Lower leg skin (tissue), 4 donors: ENCODE results near the gene KCNJ3. TPM values are rescaled to one million over a fixed set of nuclear protein-coding genes. Genes with fewer than 3 reads are reported as not detected.

Experiments used
- DNase-seq, 2 donors: peaks; one replicate each; pipeline ENCODE4 v3.0.0-alpha.2; 2019; ENCODE audit warnings: low spot score in 2 of 2
- H3K4me3 ChIP-seq: fragments of 200-600 bp; sonication (generic); 2 replicates; pipeline ENCODE4 v1.5.1; 2017; ENCODE audit warnings: mild to moderate bottlenecking, low read depth; ENCODE audit not compliant: poor library complexity, severe bottlenecking
- POLR2A ChIP-seq, 2 donors: fragments of 450-650 bp; IDR thresholded peaks; one replicate each; pipeline ENCODE4 v1.6.1; 2016 to 2017; ENCODE audit warnings: antibody characterized with exemption in 2 of 2, mild to moderate bottlenecking in 1 of 2, moderate library complexity in 1 of 2
- WGBS, 2 donors: methylation state at CpG; one replicate each; pipeline ENCODE4 v1.1.5; 2018; 5-methylcytosine and 5-hydroxymethylcytosine counted together
- intact Hi-C: fragments of 100-400 bp; cut with DNase I; formaldehyde crosslinking; loops from one replicate; pipeline ENCODE4 v1.15.0; 2023; ENCODE audit warnings: low total_unique reads
- total RNA-seq, 4 donors: library from RNA; depleted of rRNA; stranded (reverse); fragments of >200 nt; gene quantifications; one replicate each; pipeline ENCODE4 v1.1.0, GENCODE V29; 2016
- TF ChIP-seq, protein P1 (sequence below), 3 donors: fragments of 450-650 bp; IDR thresholded peaks; one replicate each; pipeline ENCODE4 v1.5.1; 2016; ENCODE audit warnings: antibody characterized with exemption in 3 of 3, mild to moderate bottlenecking in 3 of 3, moderate library complexity in 2 of 3

The KCNJ3 gene, protein sequence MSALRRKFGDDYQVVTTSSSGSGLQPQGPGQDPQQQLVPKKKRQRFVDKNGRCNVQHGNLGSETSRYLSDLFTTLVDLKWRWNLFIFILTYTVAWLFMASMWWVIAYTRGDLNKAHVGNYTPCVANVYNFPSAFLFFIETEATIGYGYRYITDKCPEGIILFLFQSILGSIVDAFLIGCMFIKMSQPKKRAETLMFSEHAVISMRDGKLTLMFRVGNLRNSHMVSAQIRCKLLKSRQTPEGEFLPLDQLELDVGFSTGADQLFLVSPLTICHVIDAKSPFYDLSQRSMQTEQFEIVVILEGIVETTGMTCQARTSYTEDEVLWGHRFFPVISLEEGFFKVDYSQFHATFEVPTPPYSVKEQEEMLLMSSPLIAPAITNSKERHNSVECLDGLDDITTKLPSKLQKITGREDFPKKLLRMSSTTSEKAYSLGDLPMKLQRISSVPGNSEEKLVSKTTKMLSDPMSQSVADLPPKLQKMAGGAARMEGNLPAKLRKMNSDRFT
- under 1 TPM in 3 of 4 donors, not detected in 1; 0.08 to 0.42 (median 0.42) TPM for total RNA-seq

DNA sequence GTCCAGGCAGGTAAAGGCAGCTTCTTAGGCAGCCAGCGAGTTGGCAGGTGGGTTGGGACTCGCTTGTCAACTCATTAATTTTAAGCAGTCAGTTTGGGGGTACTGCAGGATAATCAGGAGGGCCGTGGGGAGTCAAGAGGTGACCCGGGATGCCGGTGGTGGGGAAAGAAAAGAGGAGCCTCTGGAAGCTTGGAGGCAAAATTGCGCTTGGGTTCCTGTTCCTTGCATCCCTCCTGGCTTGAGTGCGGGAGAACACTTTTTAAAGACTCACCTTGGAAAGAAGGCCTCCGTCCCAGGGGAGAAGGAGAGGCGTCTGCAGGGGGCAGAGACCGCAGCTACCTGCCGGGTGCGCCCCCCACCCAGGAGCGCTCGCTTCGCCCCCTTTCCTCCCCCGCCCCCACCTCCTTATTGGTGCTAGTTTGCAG is at the start of gene KCNJ3:
KCNJ3 (plus strand) TSS at position 400 of the 425 bp plus-strand sequence. CDS start 81 bp downstream, outside the sequence.
- intact Hi-C loops, result no loop called here
- TF ChIP-seq, protein P1, sequence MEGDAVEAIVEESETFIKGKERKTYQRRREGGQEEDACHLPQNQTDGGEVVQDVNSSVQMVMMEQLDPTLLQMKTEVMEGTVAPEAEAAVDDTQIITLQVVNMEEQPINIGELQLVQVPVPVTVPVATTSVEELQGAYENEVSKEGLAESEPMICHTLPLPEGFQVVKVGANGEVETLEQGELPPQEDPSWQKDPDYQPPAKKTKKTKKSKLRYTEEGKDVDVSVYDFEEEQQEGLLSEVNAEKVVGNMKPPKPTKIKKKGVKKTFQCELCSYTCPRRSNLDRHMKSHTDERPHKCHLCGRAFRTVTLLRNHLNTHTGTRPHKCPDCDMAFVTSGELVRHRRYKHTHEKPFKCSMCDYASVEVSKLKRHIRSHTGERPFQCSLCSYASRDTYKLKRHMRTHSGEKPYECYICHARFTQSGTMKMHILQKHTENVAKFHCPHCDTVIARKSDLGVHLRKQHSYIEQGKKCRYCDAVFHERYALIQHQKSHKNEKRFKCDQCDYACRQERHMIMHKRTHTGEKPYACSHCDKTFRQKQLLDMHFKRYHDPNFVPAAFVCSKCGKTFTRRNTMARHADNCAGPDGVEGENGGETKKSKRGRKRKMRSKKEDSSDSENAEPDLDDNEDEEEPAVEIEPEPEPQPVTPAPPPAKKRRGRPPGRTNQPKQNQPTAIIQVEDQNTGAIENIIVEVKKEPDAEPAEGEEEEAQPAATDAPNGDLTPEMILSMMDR (IDR thresholded peaks at IDR 0.05), result no peak
- no peak for TF ChIP-seq POLR2A (IDR thresholded peaks at IDR 0.05)
- 1% methylated on average over 9 to 16 of the region's 16 CpGs for WGBS, 2 donors
- DNase-seq, result no peak
- H3K4me3 ChIP-seq, result no peak within 1 kb of the TSS

DNA sequence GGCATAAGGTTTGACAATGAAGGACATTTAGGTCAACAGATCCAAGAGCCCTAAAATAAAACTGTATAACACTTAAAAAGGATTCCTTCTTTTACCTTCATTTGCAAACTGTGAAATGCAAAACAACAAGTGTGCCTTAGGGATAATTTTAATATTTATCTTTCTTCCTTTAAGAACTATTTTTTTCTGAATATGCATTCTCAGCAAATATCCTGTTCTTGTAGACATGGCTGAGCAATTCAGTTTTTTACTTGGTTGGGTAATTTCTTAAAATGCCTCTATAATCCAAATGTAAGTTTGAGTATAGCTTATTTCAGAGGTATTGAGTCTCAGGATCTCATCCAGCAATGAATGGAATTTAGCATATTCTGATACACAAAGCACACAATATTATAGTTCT is 43.0 kb upstream of the KCNJ3 start:
- no peak for DNase-seq
- no peak overlapping the region for H3K4me3 ChIP-seq
- intact Hi-C loops, result no loop called here
- TF ChIP-seq POLR2A (IDR thresholded peaks at IDR 0.05), result no peak
- TF ChIP-seq, protein P1 (IDR thresholded peaks at IDR 0.05), result no peak

DNA sequence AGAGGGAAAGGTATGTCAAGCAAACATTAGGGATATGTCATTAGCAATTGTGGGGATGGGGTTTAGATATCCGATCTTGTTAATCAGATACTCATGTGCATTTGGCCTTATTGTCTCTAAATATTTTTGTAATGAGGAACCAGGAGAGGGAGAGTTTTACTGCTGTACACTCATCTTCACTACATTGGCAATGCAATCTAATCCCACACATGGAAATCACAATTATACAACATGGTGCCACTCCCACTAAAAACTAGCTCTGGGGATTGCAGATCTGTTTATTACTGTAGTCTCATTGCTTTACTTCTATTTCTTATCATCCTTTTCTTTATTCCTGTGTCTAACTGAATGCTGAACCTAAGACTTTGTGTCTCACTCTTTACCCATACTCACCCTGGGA is 39.6 kb upstream of the KCNJ3 start:
- WGBS, 2 donors, result 69 to 71% methylated on average over 1 of the region's 1 CpG
- no peak for DNase-seq
- intact Hi-C loops, result no loop called here
- TF ChIP-seq, protein P1 (IDR thresholded peaks at IDR 0.05), result no peak
- no peak for TF ChIP-seq POLR2A (IDR thresholded peaks at IDR 0.05)
- no peak overlapping the region for H3K4me3 ChIP-seq

DNA sequence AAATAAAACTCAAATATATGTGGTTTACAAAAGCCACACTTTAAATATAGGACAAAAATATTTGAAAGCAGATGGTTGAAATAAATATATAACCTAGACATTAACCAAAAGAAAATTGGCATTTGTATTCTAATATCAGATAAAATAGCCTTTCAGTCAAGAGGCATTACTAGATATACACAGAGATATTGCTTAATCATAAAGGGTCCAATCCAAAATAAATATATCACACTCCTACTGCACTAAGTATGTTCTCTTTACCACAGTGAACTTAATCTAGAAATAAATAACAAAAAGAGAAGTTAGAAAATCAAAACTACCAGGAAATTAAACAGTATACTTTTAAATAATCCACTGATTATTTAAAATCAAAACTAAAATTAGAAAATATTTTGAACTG is 34.2 kb upstream of the KCNJ3 start:
- DNase-seq, result no peak
- H3K4me3 ChIP-seq, result no peak overlapping the region
- no peak for TF ChIP-seq POLR2A (IDR thresholded peaks at IDR 0.05)
- TF ChIP-seq, protein P1 (IDR thresholded peaks at IDR 0.05), result no peak
- intact Hi-C loops, result no loop called here

DNA sequence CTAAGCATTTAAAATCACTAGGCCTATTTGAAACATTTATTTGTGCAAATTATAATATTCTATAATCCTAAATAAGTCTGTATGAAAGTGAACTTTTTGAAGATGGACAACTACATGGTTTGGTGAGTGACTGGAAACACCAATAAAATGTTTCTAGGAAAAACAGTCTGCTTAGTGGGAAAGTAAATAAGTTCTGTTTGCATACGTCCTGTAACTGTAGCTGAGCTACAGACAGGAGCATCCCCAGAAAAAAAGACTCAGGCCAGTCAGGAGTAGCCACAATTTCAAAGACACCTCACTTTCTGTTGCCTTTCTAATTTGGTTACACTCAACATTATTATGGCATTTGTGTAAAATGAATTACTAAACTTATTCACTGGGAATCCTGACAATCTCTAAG is 28.4 kb upstream of the KCNJ3 start:
- WGBS, 2 donors, result 63 to 72% methylated on average over 1 of the region's 1 CpG
- TF ChIP-seq POLR2A (IDR thresholded peaks at IDR 0.05), result no peak
- TF ChIP-seq, protein P1 (IDR thresholded peaks at IDR 0.05), result no peak
- intact Hi-C loops, result no loop called here
- no peak for DNase-seq
- no peak overlapping the region for H3K4me3 ChIP-seq
